Mesenchymal stem cell (in vitro differentiated cells and primary cell): ENCODE results near the gene THPO.

Experiments
- DNase-seq: peaks from one replicate; pipeline ENCODE4 v3.0.0-alpha.2; 2013
- H2AFZ ChIP-seq: one replicate; pipeline ENCODE4 v1.6.1; 2013; ENCODE audit warnings: low read depth, mild to moderate bottlenecking, control low read depth, inconsistent platforms, low read length, moderate library complexity
- H2AK5ac ChIP-seq: 2 replicates; pipeline ENCODE4 v1.6.1; 2013; ENCODE audit warnings: low read length, moderate library complexity, mild to moderate bottlenecking, inconsistent platforms; ENCODE audit not compliant: severe bottlenecking
- H2BK120ac ChIP-seq: one replicate; pipeline ENCODE4 v1.6.1; 2013; ENCODE audit warnings: low read depth, mild to moderate bottlenecking, inconsistent platforms, low read length, moderate library complexity
- H2BK12ac ChIP-seq, 2 experiments: one replicate each; pipeline ENCODE4 v1.6.1; 2013; ENCODE audit warnings: inconsistent platforms in 2 of 2, low read length in 2 of 2, mild to moderate bottlenecking in 2 of 2, moderate library complexity in 2 of 2, control low read depth in 1 of 2
- H2BK15ac ChIP-seq: one replicate; pipeline ENCODE4 v1.6.1; 2013; ENCODE audit warnings: mild to moderate bottlenecking, low read depth, inconsistent platforms; ENCODE audit not compliant: poor library complexity, severe bottlenecking
- H2BK5ac ChIP-seq: 2 replicates; pipeline ENCODE4 v1.6.1; 2013; ENCODE audit warnings: low read depth, mild to moderate bottlenecking, low read length, control low read depth, inconsistent platforms; ENCODE audit not compliant: poor library complexity, severe bottlenecking
- H3K14ac ChIP-seq, 2 experiments: one replicate each; pipeline ENCODE4 v1.6.1; 2013; ENCODE audit warnings: inconsistent platforms in 2 of 2, low read length in 2 of 2, control low read depth in 1 of 2, mild to moderate bottlenecking in 1 of 2, moderate library complexity in 1 of 2
- H3K18ac ChIP-seq, 2 experiments: one replicate each; pipeline ENCODE4 v1.6.1; 2013; ENCODE audit warnings: inconsistent platforms in 2 of 2, low read length in 2 of 2, control low read depth in 1 of 2, low read depth in 1 of 2, mild to moderate bottlenecking in 1 of 2
- H3K23ac ChIP-seq, 2 experiments: one replicate each; pipeline ENCODE4 v1.6.1; 2013; ENCODE audit warnings: inconsistent platforms in 2 of 2, low read length in 2 of 2, mild to moderate bottlenecking in 2 of 2, moderate library complexity in 2 of 2, control low read depth in 1 of 2
- H3K27ac ChIP-seq: 2 replicates; pipeline ENCODE4 v1.5.1; 2013; ENCODE audit warnings: mild to moderate bottlenecking, moderate library complexity, low read length, control low read depth, inconsistent platforms; ENCODE audit not compliant: poor library complexity, severe bottlenecking
- H3K27me3 ChIP-seq, 2 experiments: 2 replicates each; pipeline versions ENCODE4 v1.6.1 to v1.7.0; 2013; ENCODE audit warnings: low read length in 2 of 2, mild to moderate bottlenecking in 2 of 2, moderate library complexity in 2 of 2, control low read depth in 1 of 2, inconsistent platforms in 1 of 2; ENCODE audit not compliant: control insufficient read depth in 1 of 2, insufficient read depth in 1 of 2
- H3K36me3 ChIP-seq, 2 experiments: 2 replicates each; pipeline versions ENCODE4 v1.6.1 to v1.7.0; 2013; ENCODE audit warnings: low read length in 2 of 2, control low read depth in 1 of 2, inconsistent platforms in 1 of 2, low read depth in 1 of 2, mild to moderate bottlenecking in 1 of 2; ENCODE audit not compliant: insufficient read depth in 2 of 2, control insufficient read depth in 1 of 2
- H3K4ac ChIP-seq, 2 experiments: one replicate each; pipeline ENCODE4 v1.6.1; 2013; ENCODE audit warnings: inconsistent platforms in 2 of 2, low read length in 2 of 2, mild to moderate bottlenecking in 2 of 2, moderate library complexity in 2 of 2, control low read depth in 1 of 2, low read depth in 1 of 2
- H3K4me1 ChIP-seq: 2 replicates; pipeline ENCODE4 v1.6.1; 2013; ENCODE audit warnings: low read depth, low read length, control low read depth; ENCODE audit not compliant: control insufficient read depth, insufficient read depth
- H3K4me2 ChIP-seq: 2 replicates; pipeline ENCODE4 v1.6.1; 2013; ENCODE audit warnings: low read length, mild to moderate bottlenecking, inconsistent platforms; ENCODE audit not compliant: poor library complexity, severe bottlenecking
- H3K4me3 ChIP-seq, 2 experiments: 2 replicates each; pipeline versions ENCODE4 v1.5.1 to v1.7.0; 2013; ENCODE audit warnings: low read length in 2 of 2, mild to moderate bottlenecking in 2 of 2, control low read depth in 1 of 2, low read depth in 1 of 2; ENCODE audit not compliant: insufficient read depth in 1 of 2
- H3K79me1 ChIP-seq: replicated peaks from 2 replicates; pipeline ENCODE4 v1.6.1; 2013; ENCODE audit warnings: mild to moderate bottlenecking, control low read depth, low read length, inconsistent platforms; ENCODE audit not compliant: poor library complexity, severe bottlenecking
- H3K9ac ChIP-seq: 2 replicates; pipeline ENCODE4 v1.7.0; 2013; ENCODE audit warnings: mild to moderate bottlenecking, low read length, moderate library complexity
- H3K9me3 ChIP-seq: 2 replicates; pipeline ENCODE4 v1.7.0; 2013; ENCODE audit warnings: mild to moderate bottlenecking, low read length; ENCODE audit not compliant: control insufficient read depth
- H4K8ac ChIP-seq: one replicate; pipeline ENCODE4 v1.6.1; 2013; ENCODE audit warnings: inconsistent platforms, mild to moderate bottlenecking, low read length, moderate library complexity
- H4K91ac ChIP-seq: one replicate; pipeline ENCODE4 v1.6.1; 2013; ENCODE audit warnings: mild to moderate bottlenecking, low read length, inconsistent platforms
- WGBS: methylation state at CpG from one replicate; pipeline ENCODE4 v1.1.7; 2013; ENCODE audit warnings: mixed read lengths; 5-methylcytosine and 5-hydroxymethylcytosine counted together

Gene THPO

DNA sequence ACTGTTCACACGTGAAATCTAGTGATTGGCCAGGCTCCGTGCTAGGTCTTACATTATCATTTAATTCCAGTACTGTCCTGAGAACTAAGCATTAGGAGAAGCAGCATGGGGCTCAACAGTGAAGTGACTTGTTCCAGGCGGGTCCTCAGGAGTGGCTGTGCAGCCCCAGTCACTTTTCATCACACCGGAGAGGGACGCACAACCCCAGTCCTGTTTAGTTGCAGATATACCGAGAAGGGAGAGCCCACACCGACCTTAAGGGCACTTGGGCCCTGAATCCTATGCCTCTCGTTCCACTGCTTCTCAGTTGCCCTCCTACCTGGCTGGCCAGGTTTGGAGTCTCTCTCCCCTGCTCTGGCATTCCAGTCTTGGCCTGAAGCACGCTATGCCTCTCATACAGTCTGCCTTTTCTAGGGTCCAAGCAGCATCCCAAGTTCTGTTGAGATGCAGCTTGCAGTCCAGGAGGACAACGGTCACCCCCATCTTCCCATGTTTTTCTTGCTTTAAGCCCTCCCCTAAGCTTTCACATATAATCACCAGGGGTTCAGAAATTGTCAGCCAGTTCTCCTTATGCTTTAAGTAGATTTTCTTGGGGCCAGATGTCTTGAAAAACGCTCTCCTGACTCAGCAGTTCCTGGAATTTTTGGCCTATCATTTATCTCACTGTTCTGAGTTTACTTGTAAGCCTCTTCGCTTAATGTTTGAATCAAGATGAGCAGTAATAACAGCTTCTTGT is 30.5 kb downstream of the THPO start:
- no peaks in the 10 kb centered on the region for H3K9me3 ChIP-seq
- no peak overlapping the region for H3K4me2 ChIP-seq
- H3K4me3 ChIP-seq = no peak overlapping the region
- H2BK5ac ChIP-seq = no peak overlapping the region
- peak overlapping the region; percentile 8 for H4K8ac ChIP-seq
- no peak overlapping the region for H2BK15ac ChIP-seq
- no peak overlapping the region for H3K23ac ChIP-seq
- no peaks in the 10 kb centered on the region for H3K27me3 ChIP-seq
- H3K9ac ChIP-seq = no peak overlapping the region
- H2BK120ac ChIP-seq = no peak overlapping the region
- no peak overlapping the region for H2BK12ac ChIP-seq
- no peak overlapping the region for H3K14ac ChIP-seq
- peaks cover 72% of the 10 kb centered on the region for H3K4me1 ChIP-seq
- peaks cover 34 to 36% of the 10 kb centered on the region in 2 experiments for H3K36me3 ChIP-seq
- WGBS = 93% methylated on average over 10 of the region's 12 CpGs
- no peak overlapping the region for H3K4ac ChIP-seq
- DNase-seq = no peak
- H3K27ac ChIP-seq = peak overlapping the region; percentile 3
- peak overlapping the region; percentile 3 for H2AK5ac ChIP-seq
- no peak overlapping the region for H2AFZ ChIP-seq
- peak overlapping the region in 1 of 2 experiments; percentile 0 for H3K18ac ChIP-seq
- peaks cover 6% of the 10 kb centered on the region for H3K79me1 ChIP-seq
- no peak overlapping the region for H4K91ac ChIP-seq

DNA sequence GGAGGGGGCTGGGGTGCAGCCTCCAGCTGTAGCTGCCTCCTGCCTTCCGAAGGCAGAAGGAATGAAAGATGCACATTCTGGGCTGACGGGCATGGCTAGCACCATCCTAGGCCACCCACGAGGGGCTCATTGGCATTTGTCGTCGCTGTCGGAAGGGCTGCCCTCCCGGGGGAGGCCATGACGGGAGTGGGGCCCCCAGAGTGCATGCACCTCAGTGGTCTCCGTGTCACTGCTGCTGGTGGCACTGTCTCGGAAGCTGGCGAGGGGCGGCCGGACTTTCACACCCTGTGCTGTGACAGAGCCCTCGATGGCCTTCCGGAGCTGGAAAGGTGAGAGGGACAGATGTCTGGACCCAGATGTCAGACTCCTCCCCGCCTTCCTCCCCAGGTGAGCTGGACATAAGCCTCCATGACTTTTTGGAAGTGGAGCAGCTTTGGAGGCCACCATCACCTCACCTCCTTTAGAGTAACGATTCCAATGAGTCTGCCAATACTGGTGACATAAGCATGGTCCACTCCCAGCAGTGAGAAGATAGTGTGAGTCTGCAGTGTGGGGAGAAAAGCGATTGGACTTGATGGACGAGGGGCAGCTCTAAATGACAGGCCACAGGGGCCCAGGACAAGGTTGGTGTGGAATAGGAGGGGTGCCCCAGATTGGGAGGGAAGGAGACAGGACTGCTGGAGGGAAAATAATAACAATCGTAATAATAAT is 31.4 kb downstream of the THPO start:
- Histone ChIP-seq H3K4me3 (no peak overlapping the region), H3K27me3 (no peaks in the 10 kb centered on the region), H2BK15ac (no peak overlapping the region), H3K4ac (no peak overlapping the region), H2BK12ac (peak overlapping the region in 1 of 2 experiments; percentile 32), H3K27ac (no peak overlapping the region), H3K23ac (no peak overlapping the region), H4K91ac (no peak overlapping the region), H2AFZ (no peak overlapping the region), H4K8ac (no peak overlapping the region), H3K4me1 (peaks cover 65% of the 10 kb centered on the region), H2BK120ac (no peak overlapping the region), H3K4me2 (no peak overlapping the region), H3K9ac (no peak overlapping the region), H3K79me1 (peaks cover 6% of the 10 kb centered on the region), H3K18ac (no peak overlapping the region), H2AK5ac (peak overlapping the region; percentile 82), H3K36me3 (peaks cover 33 to 38% of the 10 kb centered on the region in 2 experiments), H3K14ac (no peak overlapping the region), H3K9me3 (no peaks in the 10 kb centered on the region), H2BK5ac (no peak overlapping the region)
- no peak for DNase-seq
- WGBS = 97% methylated on average over 20 of the region's 20 CpGs

DNA sequence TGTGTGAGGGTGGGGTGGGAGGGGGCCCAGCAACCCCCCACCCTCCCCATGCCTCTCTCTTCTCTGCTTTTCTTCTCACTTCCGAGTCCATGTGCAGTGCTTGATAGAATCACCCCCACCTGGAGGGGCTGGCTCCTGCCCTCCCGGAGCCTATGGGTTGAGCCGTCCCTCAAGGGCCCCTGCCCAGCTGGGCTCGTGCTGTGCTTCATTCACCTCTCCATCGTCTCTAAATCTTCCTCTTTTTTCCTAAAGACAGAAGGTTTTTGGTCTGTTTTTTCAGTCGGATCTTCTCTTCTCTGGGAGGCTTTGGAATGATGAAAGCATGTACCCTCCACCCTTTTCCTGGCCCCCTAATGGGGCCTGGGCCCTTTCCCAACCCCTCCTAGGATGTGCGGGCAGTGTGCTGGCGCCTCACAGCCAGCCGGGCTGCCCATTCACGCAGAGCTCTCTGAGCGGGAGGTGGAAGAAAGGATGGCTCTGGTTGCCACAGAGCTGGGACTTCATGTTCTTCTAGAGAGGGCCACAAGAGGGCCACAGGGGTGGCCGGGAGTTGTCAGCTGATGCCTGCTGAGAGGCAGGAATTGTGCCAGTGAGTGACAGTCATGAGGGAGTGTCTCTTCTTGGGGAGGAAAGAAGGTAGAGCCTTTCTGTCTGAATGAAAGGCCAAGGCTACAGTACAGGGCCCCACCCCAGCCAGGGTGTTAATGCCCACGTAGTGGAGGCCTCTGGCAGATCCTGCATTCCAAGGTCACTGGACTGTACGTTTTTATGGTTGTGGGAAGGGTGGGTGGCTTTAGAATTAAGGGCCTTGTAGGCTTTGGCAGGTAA is 32.5 kb downstream of the THPO start:
- peaks cover 12% of the 10 kb centered on the region for H3K79me1 ChIP-seq
- no peak overlapping the region for H3K4me3 ChIP-seq
- WGBS = 48% methylated on average over 12 of the region's 14 CpGs
- H2AFZ ChIP-seq = no peak overlapping the region
- no peak overlapping the region for H2BK120ac ChIP-seq
- peak; percentile 76 for DNase-seq
- peaks cover 37 to 42% of the 10 kb centered on the region in 2 experiments for H3K36me3 ChIP-seq
- no peak overlapping the region for H2BK12ac ChIP-seq
- peak overlapping the region; percentile 62 for H3K27ac ChIP-seq
- peak overlapping the region; percentile 13 for H3K4me2 ChIP-seq
- H2BK5ac ChIP-seq = no peak overlapping the region
- peak overlapping the region; percentile 58 for H2AK5ac ChIP-seq
- peak overlapping the region; percentile 16 for H3K9ac ChIP-seq
- H3K9me3 ChIP-seq = no peaks in the 10 kb centered on the region
- no peak overlapping the region for H4K8ac ChIP-seq
- no peak overlapping the region for H3K23ac ChIP-seq
- peak overlapping the region in 1 of 2 experiments; percentile 54 for H3K18ac ChIP-seq
- H4K91ac ChIP-seq = no peak overlapping the region
- no peak overlapping the region for H2BK15ac ChIP-seq
- H3K4ac ChIP-seq = no peak overlapping the region
- no peaks in the 10 kb centered on the region for H3K27me3 ChIP-seq
- no peak overlapping the region for H3K14ac ChIP-seq
- H3K4me1 ChIP-seq = peaks cover 58% of the 10 kb centered on the region
